Skeletal muscle tissue (tissue), 4 donors: ENCODE results near the gene ANKS3. TPM values are rescaled to one million over a fixed set of nuclear protein-coding genes. Genes with fewer than 3 reads are reported as not detected.
"Not testable (repeated sequence)": the region's sequence is repeated elsewhere in the genome, so short reads cannot be mapped to it uniquely, and the experiment has no call there.

Source experiments
- H3K27ac ChIP-seq: one replicate; pipeline ENCODE4 v1.7.0; 2013; ENCODE audit warnings: mild to moderate bottlenecking, low read depth, low read length, inconsistent platforms
- H3K27me3 ChIP-seq, 3 donors: one replicate each; pipeline ENCODE4 v1.7.0; 2013; ENCODE audit warnings: low read length in 3 of 3; ENCODE audit not compliant: control insufficient read depth in 3 of 3, insufficient read depth in 3 of 3
- H3K36me3 ChIP-seq, 3 donors: one replicate each; pipeline ENCODE4 v1.7.0; 2013; ENCODE audit warnings: low read length in 3 of 3; ENCODE audit not compliant: control insufficient read depth in 3 of 3, insufficient read depth in 3 of 3
- H3K4me1 ChIP-seq, 3 donors: one replicate each; pipeline ENCODE4 v1.7.0; 2013; ENCODE audit warnings: low read length in 3 of 3, mild to moderate bottlenecking in 3 of 3; ENCODE audit not compliant: control insufficient read depth in 3 of 3, insufficient read depth in 3 of 3
- H3K4me3 ChIP-seq, 3 donors: one replicate each; pipeline ENCODE4 v1.7.0; 2013; ENCODE audit warnings: low read length in 3 of 3
- H3K9ac ChIP-seq, 3 donors: one replicate each; pipeline ENCODE4 v1.7.0; 2013; ENCODE audit warnings: low read length in 3 of 3, mild to moderate bottlenecking in 3 of 3, moderate library complexity in 2 of 3, low read depth in 1 of 3
- H3K9me3 ChIP-seq, 3 donors: one replicate each; pipeline ENCODE4 v1.7.0; 2013; ENCODE audit warnings: low read length in 3 of 3; ENCODE audit not compliant: control insufficient read depth in 3 of 3
- total RNA-seq: library from RNA; depleted of rRNA; stranded (reverse); fragments of >200 nt; gene quantifications from one replicate; pipeline ENCODE4 v1.2.3, GENCODE V29; 2014
- donor health status: Osteomylitis.

ANKS3 gene
- total RNA-seq, 1 donor from 2014 or later: 15.1 TPM

DNA sequence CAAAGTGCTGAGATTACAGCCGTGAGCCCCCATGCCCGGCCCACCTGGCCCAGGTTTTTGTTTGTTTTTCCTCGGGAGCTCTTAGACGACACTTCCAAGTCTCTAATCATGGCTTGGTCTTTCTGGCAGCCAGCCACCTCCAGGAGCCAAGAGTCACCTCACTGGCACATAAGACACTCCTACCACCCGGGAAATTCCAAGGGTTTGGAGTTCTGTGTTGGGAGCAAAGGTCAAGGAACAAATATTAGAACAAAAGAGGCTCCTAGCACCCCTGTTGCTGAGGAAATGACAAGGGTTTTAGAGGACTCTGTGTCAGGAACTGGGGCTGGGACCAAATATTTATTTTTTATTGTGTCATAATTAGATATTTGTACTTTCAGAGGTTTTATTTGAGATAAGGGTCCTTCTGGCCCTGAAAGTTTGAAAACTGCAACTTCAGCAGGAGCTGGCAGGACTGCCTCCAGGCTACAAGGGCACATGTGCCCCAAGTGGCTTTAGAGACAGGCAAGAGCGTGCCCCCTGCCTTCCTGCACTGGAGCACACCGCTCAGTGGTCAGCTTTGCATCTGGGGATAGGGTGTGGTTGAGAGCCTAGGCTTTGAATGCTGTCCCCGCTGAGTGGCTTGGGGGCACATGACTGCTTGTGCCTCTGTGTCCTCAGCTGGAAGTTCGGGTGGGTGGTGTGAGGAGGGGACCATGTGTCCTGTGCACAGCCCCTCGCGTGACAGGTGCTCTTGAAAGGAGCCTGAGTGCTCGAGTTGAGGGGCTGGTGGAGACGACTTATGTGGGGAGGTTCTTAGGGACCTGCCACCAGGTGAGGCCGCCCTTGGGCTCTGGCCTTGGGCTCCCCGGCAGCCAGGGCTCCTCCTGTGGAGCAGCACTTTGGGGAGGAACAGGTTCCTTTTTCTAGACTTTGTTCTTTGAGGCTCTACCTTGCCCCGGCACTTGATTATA is 79.8 kb downstream of the ANKS3 start:
- no peak overlapping the region for H3K9ac ChIP-seq
- no peaks in the 10 kb centered on the region for H3K9me3 ChIP-seq
- H3K27ac ChIP-seq: no peak overlapping the region
- H3K36me3 ChIP-seq: peaks cover 54 to 59% (median 57%) of the 10 kb centered on the region in 3 donors
- no peaks in the 10 kb centered on the region for H3K4me1 ChIP-seq
- no peaks in the 10 kb centered on the region for H3K27me3 ChIP-seq
- H3K4me3 ChIP-seq: no peak overlapping the region

GRCh38 chr16:4652561-4652960 is 81.5 kb downstream of the ANKS3 start:
- Histone ChIP-seq H3K27me3 (no peaks in the 10 kb centered on the region), H3K36me3 (peaks cover 47 to 48% (median 47%) of the 10 kb centered on the region in 3 donors), H3K4me3 (no peak overlapping the region)

GRCh38 chr16:4651827-4652226 is 82.2 kb downstream of the ANKS3 start:
- H3K27ac ChIP-seq: no peak overlapping the region
- no peaks in the 10 kb centered on the region for H3K9me3 ChIP-seq
- H3K4me3 ChIP-seq: no peak overlapping the region
- H3K4me1 ChIP-seq: no peaks in the 10 kb centered on the region
- H3K27me3 ChIP-seq: no peaks in the 10 kb centered on the region
- no peak overlapping the region for H3K9ac ChIP-seq
- H3K36me3 ChIP-seq: peaks cover 40 to 42% (median 40%) of the 10 kb centered on the region in 3 donors

More at GRCh38 chr16:4652561-4652960, 81.5 kb downstream of the ANKS3 start:
- H3K9me3 ChIP-seq: no peaks in the 10 kb centered on the region
- no peak overlapping the region for H3K9ac ChIP-seq
- H3K4me1 ChIP-seq: no peaks in the 10 kb centered on the region
- H3K27ac ChIP-seq: no peak overlapping the region

- not testable (repeated sequence) for H3K27ac ChIP-seq, H3K9me3 ChIP-seq
- peaks cover 34 to 41% (median 38%) of the 10 kb centered on the region in 3 donors for H3K36me3 ChIP-seq
These were observed 83.5 kb downstream of the ANKS3 start for GRCh38 chr16:4650443-4651074.

DNA sequence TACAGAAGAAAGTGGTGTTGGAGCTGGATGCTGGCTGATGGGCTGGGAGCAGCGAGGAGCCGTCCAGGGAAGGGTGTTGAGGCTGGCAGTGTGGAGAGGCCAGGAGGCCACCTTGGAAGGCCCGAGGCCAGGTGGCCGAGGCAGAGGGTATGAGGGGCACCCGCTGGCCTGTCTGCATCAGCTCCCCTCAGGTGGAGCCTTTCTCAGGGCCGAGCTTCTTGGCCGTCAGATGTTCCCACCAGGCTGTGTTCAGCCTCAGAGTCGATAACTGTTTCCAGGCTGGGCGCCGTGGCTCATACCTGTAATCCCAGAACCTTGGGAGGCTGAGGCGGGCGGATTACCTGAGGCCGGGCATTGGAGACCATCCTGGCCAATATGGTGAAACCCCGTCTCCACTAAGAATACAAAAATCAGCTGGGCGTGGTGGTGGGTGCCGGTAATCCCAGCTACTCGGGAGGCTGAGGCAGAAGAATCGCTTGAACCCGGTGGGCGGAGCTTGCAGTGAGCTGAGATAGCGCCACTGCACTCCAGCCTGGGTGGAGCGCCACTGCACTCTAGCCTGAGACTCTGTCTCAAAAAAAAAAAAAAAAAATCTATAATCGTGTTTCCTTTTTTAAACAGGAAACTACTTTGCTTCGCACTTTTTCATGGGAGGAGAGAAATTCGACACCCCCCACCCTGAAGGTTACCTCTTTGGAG is 84.2 kb downstream of the ANKS3 start:
- Histone ChIP-seq H3K4me3 (no peak overlapping the region), H3K9me3 (no peaks in the 10 kb centered on the region), H3K27me3 (no peaks in the 10 kb centered on the region), H3K9ac (no peak overlapping the region), H3K27ac (no peak overlapping the region), H3K4me1 (no peaks in the 10 kb centered on the region), H3K36me3 (peaks cover 28 to 36% (median 31%) of the 10 kb centered on the region in 3 donors)

More at GRCh38 chr16:4650443-4651074, 83.5 kb downstream of the ANKS3 start:
- not testable (repeated sequence) for H3K4me1 ChIP-seq, H3K9ac ChIP-seq, H3K4me3 ChIP-seq, H3K27me3 ChIP-seq

DNA sequence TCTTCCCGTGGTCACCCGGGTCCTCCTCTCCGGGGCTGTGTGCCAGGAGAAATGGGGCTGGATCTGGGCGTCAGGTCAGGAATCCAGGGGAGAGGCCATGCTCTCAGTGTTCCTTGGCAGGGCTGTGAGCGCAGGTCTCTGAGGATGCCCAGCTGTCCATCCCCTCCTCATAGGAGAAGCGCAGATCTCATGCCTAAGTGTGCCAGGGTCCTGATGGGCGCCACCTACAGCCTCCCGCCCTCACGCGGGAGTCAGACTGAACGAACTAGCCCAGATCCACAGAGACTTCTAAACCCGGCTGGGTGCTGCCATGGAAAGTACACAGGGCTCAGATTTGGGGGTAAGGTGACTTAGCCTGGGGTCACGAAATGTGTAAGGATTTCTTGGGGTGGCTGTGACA is 85.2 kb downstream of the ANKS3 start:
- H3K27me3 ChIP-seq: no peaks in the 10 kb centered on the region
- H3K9ac ChIP-seq: no peak overlapping the region
- peaks cover 24 to 31% (median 25%) of the 10 kb centered on the region in 3 donors for H3K36me3 ChIP-seq
- H3K9me3 ChIP-seq: no peaks in the 10 kb centered on the region
- no peaks in the 10 kb centered on the region for H3K4me1 ChIP-seq
- H3K4me3 ChIP-seq: no peak overlapping the region
- H3K27ac ChIP-seq: no peak overlapping the region

GRCh38 chr16:4647644-4647980 is 86.5 kb downstream of the ANKS3 start:
- Histone ChIP-seq H3K27me3 (no peaks in the 10 kb centered on the region), H3K9me3 (no peaks in the 10 kb centered on the region), H3K4me1 (no peaks in the 10 kb centered on the region), H3K9ac (no peak overlapping the region), H3K4me3 (no peak overlapping the region), H3K36me3 (peaks cover 20 to 26% (median 21%) of the 10 kb centered on the region in 3 donors), H3K27ac (no peak overlapping the region)

- no peaks in the 10 kb centered on the region for H3K4me1 ChIP-seq
- no peaks in the 10 kb centered on the region for H3K27me3 ChIP-seq
- H3K4me3 ChIP-seq: no peak overlapping the region
- no peak overlapping the region for H3K27ac ChIP-seq
- H3K9me3 ChIP-seq: no peaks in the 10 kb centered on the region
- H3K9ac ChIP-seq: no peak overlapping the region
- H3K36me3 ChIP-seq: peaks cover 14 to 20% (median 16%) of the 10 kb centered on the region in 3 donors
These were observed 87.1 kb downstream of the ANKS3 start for GRCh38 chr16:4646773-4647643.
